VCaP (cell line): Measurements from ENCODE around the gene TRAF2.

Source experiments
- H3K27ac ChIP-seq: fragments of 450-650 bp; 2 replicates; pipeline ENCODE4 v1.5.1; 2017
- CTCF ChIP-seq: fragments of 450-650 bp; conservative IDR thresholded peaks from 2 replicates; pipeline ENCODE4 v1.5.1; 2017; ENCODE audit warnings: mild to moderate bottlenecking, moderate library complexity

TRAF2 gene

GRCh38 chr9:136930014-136930413 lies 43.7 kb downstream of the TRAF2 start:
- no peak overlapping the region for H3K27ac ChIP-seq
- TF ChIP-seq CTCF = no peak

- H3K27ac ChIP-seq = no peak overlapping the region
- no peak for TF ChIP-seq CTCF
These were observed 45.4 kb downstream of the TRAF2 start for GRCh38 chr9:136931611-136932130.

- no peak overlapping the region for H3K27ac ChIP-seq
These were observed 48.0 kb downstream of the TRAF2 start for GRCh38 chr9:136934277-136934676.

GRCh38 chr9:136935651-136936050 lies 49.3 kb downstream of the TRAF2 start:
- H3K27ac ChIP-seq = no peak overlapping the region
- no peak for TF ChIP-seq CTCF

More at GRCh38 chr9:136934277-136934676, 48.0 kb downstream of the TRAF2 start:
- no peak for TF ChIP-seq CTCF

- H3K27ac ChIP-seq = no peak overlapping the region
- TF ChIP-seq CTCF = no peak
These were observed 50.4 kb downstream of the TRAF2 start for GRCh38 chr9:136936645-136937170.

DNA sequence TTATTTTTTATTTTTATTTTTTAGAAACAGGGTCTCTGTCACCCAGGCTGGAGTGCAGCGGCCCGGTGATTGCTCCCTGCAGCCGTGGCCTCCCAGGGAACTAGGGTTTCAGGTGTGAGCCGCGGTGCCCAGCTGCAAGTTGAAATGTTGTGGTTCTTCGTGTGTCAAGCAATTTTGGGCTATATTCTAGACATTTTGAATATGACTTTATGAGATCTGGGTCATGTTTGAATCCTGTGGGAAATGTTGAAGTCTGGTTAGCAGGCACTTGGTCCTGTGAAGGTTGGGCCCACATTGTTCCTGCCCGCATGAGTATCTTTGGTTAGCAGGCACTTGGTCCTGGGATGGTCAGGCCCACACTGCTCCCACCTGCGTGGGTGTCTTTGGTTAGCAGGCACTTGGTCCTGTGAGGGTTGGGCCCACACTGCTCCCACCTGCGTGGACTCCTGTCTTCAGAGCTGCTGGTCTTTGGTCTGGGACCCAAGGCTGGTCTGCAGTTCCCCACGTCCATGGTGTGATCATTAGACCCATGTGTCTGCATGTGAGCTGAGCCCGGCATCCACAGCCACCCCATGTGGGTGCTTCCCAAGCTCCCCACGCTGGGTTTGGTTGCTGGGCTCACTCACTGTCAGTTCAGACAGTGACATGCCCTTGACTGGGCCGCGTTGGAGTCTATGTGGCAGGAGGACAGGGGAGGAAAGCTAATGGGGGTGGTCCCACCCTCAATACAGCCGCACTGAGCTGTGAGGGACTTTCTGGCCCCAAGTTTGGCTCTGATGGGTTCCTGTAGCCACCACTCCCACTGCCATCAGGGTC lies 51.1 kb downstream of the TRAF2 start:
- no peak overlapping the region for H3K27ac ChIP-seq
- TF ChIP-seq CTCF = no peak

DNA sequence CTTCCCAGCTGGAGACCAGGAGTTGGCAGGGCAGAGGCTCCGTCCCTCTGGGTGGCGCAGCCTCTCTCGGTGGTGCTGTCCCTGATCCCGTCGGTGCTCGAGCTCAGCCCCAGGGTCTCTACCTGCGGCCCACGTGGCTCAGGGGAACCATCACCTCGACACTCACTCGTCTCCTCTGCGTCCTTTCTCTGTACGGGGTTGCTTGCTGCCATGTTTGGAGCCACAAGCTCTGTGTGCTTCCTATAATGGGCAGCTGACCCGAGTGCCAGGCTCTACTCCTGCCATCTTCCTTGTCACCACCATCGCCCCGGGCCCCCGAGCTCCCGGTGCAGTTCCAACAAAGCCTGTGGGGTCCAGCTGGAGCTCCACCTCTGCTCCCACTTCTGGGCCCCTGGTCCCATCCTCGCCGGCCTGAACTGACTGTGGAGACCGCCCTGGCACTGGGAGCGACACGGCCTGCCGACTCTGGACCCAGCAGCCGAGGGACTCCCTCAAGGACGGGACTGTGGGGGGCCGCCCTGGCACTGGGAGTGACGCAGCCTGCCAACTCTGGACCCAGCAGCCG lies 53.2 kb downstream of the TRAF2 start:
- H3K27ac ChIP-seq = no peak overlapping the region
- no peak for TF ChIP-seq CTCF
